HTR-8/SVneo (cell line): ENCODE measurements around the gene SSBP2.
"Not testable (repeated sequence)": the region's sequence is repeated elsewhere in the genome, so short reads cannot be mapped to it uniquely, and the experiment has no call there.

Source experiments
- DNase-seq: peaks from one replicate; pipeline ENCODE4 v3.0.0; 2011; ENCODE audit warnings: low spot score, mixed read lengths; ENCODE audit not compliant: insufficient read length
- FAIRE-seq: peaks from 2 replicates; lab custom pipeline; 2011; peaks lifted over from hg19 to GRCh38; lab: Jason Lieb, UNC

The SSBP2 gene

GRCh38 chr5:81503602-81504001, 247.3 kb downstream of the SSBP2 start:
- FAIRE-seq, DNase-seq: not testable (repeated sequence)

- FAIRE-seq = no peak
- DNase-seq = no peak
These were observed 255.6 kb downstream of the SSBP2 start for GRCh38 chr5:81495286-81495685.

- FAIRE-seq (no peak), DNase-seq (no peak)
These were observed 262.0 kb downstream of the SSBP2 start for GRCh38 chr5:81488862-81489261.

GRCh38 chr5:81486711-81487110, 264.2 kb downstream of the SSBP2 start:
- FAIRE-seq = no peak
- DNase-seq = peak; percentile 1

GRCh38 chr5:81482595-81482994, 268.3 kb downstream of the SSBP2 start:
- no peak for FAIRE-seq
- no peak for DNase-seq

GRCh38 chr5:81473395-81473794, 277.5 kb downstream of the SSBP2 start:
- not testable (repeated sequence) for FAIRE-seq, DNase-seq

- FAIRE-seq (no peak), DNase-seq (no peak)
These were observed 281.2 kb downstream of the SSBP2 start for GRCh38 chr5:81469676-81470075.

GRCh38 chr5:81450940-81451339, 300.0 kb downstream of the SSBP2 start:
- DNase-seq (no peak), FAIRE-seq (no peak)

- no peak for FAIRE-seq
- no peak for DNase-seq
These were observed 315.9 kb downstream of the SSBP2 start for GRCh38 chr5:81435023-81435422.

GRCh38 chr5:81429985-81430384, 320.9 kb downstream of the SSBP2 start:
- DNase-seq (no peak), FAIRE-seq (no peak)

- no peak for DNase-seq
- FAIRE-seq = no peak
These were observed 321.5 kb downstream of the SSBP2 start for GRCh38 chr5:81429363-81429762.

GRCh38 chr5:81428861-81429260, 322.0 kb downstream of the SSBP2 start:
- FAIRE-seq (no peak), DNase-seq (no peak)

GRCh38 chr5:81428446-81428845, 322.5 kb downstream of the SSBP2 start:
- DNase-seq (no peak), FAIRE-seq (no peak)

GRCh38 chr5:81427566-81427965, 323.3 kb downstream of the SSBP2 start:
- DNase-seq (no peak), FAIRE-seq (no peak)

- DNase-seq (no peak), FAIRE-seq (no peak)
These were observed 324.4 kb downstream of the SSBP2 start for GRCh38 chr5:81426359-81427030.

- FAIRE-seq (no peak), DNase-seq (peak; percentile 17)
These were observed 325.3 kb downstream of the SSBP2 start for GRCh38 chr5:81425569-81425968.

GRCh38 chr5:81424728-81425127, 326.2 kb downstream of the SSBP2 start:
- FAIRE-seq = no peak
- no peak for DNase-seq

GRCh38 chr5:81422671-81423070, 328.2 kb downstream of the SSBP2 start:
- DNase-seq = peak; percentile 41
- FAIRE-seq = peak; percentile 88

- FAIRE-seq (peak; percentile 67), DNase-seq (peak; percentile 63)
These were observed 330.7 kb downstream of the SSBP2 start for GRCh38 chr5:81420039-81420667.

GRCh38 chr5:81418606-81419005, 332.3 kb downstream of the SSBP2 start:
- DNase-seq = no peak
- FAIRE-seq = no peak

- no peak for FAIRE-seq
- DNase-seq = no peak
These were observed 333.8 kb downstream of the SSBP2 start for GRCh38 chr5:81417052-81417451.

GRCh38 chr5:81409896-81410295, 341.0 kb downstream of the SSBP2 start:
- no peak for FAIRE-seq
- DNase-seq = no peak
